Measurements from ENCODE around the gene TSR3. TPM values are rescaled to one million over a fixed set of nuclear protein-coding genes. Genes with fewer than 3 reads are reported as not detected.

Gene TSR3
- total RNA-seq, 2 donors from 2014 or later = 40.4 to 40.7 TPM

DNA sequence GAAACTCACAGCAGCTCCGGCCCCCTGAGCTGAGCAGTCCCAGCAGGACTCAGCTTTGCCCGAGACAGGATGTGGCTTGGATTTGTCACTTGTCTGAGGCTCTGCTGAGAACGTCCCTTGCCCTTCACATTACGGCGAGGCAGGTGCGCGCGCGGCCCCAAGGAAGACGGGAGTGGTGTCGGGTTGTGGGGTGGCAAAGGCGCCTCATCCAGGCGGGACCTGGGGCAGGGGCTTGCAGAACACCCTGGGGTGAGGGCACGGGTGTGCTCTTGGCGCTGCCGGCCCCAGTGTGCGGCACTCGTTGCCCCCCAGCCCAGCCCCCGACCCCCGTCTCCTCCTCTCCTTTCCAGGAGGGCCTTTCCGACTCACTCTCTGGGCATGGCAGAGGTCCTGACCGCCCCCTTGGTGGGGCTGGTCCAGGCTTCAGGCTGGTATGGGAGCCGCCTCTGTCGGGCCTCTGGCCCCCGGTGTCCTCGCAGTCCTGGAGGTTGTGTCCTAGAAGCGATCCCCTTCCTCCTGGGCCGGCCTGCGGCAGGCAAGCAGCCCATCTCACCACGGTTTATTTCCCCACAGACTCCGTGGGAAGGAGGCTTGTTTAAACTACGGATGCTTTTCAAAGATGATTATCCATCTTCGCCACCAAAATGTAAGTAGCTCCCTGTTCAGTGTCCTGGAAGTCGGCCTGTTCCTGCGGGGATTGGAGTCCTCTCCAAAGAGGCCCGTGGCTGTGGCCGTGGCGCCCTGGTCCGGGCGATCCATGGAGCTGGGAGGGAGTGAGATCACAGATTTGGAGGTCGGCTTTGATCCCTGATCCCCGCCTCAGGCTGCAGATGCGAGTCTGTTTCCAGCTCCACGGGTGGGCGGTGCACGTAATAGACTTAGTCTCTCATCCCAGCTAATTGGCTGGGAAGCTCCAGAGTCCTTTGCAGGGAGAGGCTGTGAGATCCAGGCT, 36.3 kb downstream of the TSR3 start:
- intact Hi-C loops (cut with DNase I) = no loop called here
- no peak for DNase-seq (ENCODE audit: low spot score)

DNA sequence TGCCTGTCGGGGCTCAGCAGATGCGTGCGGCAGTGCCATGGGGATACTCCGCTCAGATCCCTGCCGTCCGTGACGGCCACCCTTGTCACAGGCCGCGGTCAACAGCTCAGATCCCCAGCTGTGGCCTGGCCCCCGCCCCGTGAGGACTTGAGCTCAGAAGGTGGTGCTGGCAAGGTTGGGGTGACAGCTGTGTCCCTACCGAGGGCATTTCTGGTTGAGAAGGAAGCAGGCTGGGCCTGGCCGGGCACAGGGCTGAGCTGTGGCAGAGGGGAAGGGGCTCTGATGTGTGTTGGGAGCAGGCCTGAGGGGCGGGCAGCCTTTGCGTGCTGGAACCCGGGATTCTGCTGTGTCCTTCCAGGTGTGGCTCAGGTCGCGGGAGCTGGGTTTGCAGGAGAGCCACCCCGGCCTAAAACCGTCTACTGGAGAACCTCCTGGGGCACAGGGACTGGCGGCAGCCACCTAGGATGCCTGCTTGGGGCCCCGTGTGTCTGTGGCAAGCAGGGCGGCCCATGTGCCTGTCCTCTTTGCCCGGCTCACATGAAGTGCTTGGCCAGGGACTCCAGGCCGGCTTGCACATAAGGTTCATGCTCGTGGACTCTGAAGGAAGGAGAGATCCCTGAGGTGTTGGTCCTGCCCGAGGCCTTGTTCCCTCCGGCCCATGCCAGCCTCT, 37.1 kb downstream of the TSR3 start:
- DNase-seq (ENCODE audit: low spot score) = no peak
- intact Hi-C loops (cut with DNase I) = no loop called here

DNA sequence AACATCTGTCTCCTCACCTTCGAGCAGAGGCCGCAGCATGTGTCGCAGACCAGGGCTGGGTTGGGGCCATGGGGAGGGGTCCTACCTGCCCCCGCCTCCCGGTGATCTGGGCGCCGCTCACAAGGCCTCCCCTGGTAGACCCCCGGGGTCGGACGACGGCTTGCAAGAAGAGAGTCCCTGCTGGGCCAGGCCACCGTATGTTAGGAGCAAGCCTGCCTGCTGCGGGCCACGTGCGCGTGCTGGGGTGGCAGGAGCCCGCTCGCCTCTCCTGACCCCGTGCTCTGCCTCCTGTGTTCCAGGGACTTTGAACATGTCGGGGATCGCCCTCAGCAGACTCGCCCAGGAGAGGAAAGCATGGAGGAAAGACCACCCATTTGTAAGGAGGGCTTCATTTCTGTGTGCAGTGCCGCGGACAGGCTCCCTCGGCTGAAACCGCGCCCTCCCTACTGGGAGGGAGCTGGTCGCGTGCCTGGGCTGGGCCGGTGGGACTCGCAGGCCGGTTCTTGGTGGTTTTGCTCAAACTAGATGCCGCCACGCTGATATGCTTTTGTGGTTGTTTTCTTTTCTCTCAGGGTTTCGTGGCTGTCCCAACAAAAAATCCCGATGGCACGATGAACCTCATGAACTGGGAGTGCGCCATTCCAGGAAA, 37.8 kb downstream of the TSR3 start:
- intact Hi-C loops (cut with DNase I) = no loop called here
- no peak for DNase-seq (ENCODE audit: low spot score)

DNA sequence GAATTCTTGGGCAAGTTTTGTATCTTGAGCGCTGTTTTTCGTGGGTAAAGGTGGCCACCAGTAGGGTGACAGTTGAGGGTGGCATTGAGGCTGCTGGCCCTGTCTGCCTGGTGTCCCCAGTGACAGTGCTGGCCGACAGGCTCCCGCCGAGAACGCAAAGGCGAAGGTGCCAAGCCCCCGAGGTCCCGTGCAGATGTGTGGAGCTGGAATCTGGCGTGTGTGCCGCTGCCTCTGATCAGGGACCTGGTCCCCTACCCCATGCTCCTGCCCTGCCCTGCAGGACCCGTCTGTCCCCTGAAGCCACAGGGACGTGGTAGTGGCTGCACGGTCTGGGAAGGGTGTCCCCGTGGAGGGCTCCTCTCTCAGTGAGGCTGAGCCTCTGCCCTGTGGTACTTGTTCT, 38.8 kb downstream of the TSR3 start:
- no peak for DNase-seq (ENCODE audit: low spot score)
- intact Hi-C loops (cut with DNase I) = no loop called here

DNA sequence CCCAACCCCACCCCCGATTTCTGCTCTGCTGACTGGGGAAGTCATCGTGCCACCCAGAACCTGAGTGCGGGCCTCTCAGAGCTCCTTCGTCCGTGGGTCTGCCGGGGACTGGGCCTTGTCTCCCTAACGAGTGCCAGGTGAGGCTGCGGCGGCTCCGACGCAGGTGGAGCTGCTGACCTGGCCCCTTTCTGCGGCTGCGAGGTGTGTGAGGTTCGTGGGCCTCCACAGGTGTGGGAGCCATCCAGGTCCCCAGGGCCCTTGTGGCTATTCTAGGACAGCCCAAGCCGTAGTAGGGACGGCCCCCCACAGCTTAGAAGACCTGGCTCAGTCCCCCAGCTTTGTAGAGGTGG, 39.2 kb downstream of the TSR3 start:
- DNase-seq (ENCODE audit: low spot score) = no peak
- intact Hi-C loops (cut with DNase I) = no loop called here

DNA sequence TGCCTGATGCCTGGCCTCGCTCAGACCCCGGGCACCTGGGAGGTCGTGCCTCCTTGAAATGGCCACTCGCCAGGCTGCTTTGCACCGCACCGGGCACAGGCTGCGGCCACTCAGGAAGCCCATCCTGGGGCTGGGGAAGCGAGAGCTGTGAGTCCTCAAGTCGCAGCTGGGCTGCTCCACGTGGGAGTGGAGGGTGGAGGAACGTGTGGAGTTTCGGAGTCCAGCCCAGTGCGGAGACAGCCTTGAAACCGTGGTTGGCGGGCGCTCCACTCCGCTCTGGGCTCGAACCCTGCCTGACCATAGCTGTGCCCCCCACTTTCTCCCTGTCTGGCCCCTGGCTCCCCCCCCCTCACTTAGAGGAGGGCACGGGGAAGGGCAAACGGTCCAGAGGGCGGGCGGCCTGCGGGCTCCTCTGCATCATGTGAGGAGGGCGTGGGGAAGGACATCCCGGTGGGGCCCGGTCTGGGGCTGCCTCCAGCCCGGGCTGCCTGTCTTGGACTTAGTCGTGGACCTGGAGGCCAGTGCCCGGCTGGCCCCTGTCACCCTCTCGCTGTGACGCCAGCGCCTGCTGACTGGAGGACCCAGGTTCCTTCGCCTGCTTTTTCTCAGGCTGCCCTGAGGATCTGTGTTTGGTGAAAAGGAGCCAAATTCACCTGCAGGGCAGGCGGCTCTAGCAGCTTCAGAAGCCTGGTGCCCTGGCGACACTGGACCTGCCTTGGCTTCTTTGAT, 39.8 kb downstream of the TSR3 start:
- intact Hi-C loops (cut with DNase I) = no loop called here
- DNase-seq (ENCODE audit: low spot score) = no peak

DNA sequence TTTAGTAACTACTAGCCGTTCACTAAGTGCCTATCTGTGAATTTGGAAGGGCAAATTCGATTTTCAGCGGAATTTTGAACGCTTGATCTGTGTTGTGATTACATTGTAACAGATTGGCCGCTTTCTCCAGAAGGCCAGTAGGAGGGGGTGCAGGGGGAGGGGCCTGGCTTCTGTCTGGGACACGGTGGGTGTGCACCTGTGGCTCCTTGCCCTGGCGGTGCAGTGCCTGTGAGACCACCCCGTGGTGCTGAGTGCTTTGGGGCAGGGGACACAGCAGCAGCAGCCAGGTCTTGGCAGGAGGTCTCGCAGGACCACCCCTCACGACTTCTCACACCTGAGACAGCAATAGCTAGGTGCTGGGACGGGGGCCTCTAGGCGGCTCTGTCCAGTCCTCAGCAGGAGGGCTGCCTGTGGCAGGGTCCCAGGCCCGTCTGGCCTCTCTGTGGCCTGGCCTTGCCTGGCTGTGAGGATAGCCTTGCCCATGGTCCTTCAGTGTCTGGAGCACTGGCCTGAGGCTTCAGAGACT, 40.4 kb downstream of the TSR3 start:
- intact Hi-C loops (cut with DNase I) = no loop called here
- no peak for DNase-seq (ENCODE audit: low spot score)

DNA sequence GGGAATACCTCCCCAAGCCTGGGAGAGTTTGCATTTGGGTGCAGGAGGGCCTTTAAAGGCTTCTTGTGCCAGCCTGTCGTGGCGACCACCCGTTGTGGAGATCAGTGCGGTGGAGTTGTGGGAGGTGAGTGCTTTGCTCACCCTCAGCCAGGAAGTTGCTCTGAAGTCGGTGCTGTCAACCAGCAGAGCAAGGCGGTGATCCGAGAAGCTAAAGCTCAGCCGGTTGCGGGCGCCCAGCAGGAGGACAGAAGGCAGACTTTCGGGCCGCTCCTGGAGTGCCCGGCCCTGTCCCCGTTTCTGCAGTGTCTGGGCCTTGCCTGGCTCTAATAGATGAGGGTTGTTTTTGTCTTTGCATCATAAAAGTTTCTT, 40.9 kb downstream of the TSR3 start:
- no peak for DNase-seq (ENCODE audit: low spot score)
- intact Hi-C loops (cut with DNase I) = no loop called here

DNA sequence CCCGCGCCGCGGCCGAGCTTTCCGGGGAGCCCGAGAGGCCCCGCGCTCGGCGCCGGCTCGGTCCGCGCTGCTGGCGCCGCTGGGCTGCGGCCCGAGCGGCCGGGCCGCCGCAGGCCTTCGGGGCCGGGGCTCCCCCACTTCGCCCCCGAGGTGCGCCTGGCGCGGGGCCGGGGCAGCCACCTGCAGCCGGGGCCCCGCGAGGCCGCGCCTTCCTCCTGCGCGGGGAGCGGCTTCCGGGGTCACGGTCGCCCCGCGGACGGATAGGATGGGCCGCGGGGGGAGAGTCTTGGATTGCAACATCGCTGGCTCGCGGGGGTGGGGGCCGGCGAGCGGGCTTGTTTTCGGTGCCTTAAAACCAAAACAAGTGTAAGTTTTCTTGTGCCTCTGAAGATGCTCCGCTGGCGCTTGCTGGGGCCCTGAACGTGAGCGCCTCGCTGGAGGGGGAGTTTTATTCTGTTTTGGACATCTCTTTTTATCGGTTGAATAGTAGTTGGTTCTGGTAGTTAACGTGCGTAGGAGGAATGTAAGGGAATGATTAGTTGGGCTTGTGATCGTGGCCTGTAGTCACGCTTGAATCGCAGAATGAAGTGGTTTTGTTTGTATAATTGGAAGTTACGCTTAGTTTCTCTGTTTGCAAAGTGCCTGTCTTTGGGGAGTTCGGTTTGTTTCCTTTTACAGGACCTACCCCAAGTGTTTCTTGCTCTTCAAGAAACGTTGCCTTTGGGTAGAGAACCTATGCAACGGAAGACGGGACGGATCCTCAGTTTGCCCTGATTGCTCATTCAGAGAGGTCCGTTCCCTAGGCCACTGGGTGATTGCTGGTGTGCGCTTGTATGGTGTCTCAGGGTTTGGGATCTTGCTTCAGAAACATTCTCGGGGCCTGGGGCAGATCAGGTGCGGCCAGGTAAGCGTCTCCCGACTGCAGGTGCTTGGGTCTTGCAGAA, 41.5 kb downstream of the TSR3 start:
- DNase-seq (ENCODE audit: low spot score) = peak; percentile 90
- intact Hi-C loops (cut with DNase I) = no loop called here

DNA sequence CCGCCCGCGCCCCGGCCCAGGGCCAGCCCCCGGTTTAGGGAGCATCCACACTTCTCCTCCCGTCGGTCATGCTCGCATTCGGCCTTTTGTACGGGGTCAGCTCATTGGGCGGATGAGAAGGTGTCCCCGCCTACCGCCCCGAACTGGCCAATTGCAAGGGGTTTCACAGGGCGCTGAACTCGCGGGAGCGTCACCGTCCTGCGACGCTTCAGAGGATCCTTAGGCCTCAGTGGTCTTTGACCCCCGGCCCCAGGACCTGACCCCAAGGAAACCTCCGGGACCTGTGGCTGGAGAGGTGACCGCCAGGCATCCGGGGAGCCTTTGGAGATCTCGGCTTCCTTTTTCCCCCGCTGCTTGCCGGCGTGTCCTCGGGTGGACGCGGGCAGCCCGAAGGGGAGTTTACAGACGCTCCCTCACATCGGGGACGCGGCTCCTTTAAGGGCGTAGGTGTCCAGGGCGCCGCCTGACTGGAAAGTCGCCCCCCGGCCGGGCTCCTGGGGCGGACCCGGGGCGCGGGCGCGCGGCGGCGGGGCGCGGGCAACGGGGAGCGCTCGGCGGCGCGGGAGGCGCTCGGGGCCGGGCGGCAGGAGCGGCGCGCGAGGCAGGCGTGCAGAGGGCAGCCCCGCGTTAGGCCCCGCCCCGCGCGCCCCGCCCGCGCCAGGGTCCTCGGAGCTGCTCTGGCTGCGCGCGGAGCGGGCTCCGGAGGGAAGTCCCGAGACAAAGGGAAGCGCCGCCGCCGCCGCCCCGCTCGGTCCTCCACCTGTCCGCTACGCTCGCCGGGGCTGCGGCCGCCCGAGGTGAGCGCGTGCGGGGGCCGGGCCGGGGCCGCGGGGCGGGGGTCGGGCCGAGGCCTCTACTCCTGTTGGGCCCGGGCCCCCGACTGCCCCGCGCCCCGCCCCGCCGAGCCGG, 42.4 kb downstream of the TSR3 start, which contains the start of gene UBE2I:
Gene UBE2I, plus strand, starts transcription at position 660 of the 909 bp plus-strand sequence. CDS start 4,395 bp downstream, outside the sequence.
- intact Hi-C loops (cut with DNase I) = no loop called here
- peak; percentile 99 for DNase-seq (ENCODE audit: low spot score)

DNA sequence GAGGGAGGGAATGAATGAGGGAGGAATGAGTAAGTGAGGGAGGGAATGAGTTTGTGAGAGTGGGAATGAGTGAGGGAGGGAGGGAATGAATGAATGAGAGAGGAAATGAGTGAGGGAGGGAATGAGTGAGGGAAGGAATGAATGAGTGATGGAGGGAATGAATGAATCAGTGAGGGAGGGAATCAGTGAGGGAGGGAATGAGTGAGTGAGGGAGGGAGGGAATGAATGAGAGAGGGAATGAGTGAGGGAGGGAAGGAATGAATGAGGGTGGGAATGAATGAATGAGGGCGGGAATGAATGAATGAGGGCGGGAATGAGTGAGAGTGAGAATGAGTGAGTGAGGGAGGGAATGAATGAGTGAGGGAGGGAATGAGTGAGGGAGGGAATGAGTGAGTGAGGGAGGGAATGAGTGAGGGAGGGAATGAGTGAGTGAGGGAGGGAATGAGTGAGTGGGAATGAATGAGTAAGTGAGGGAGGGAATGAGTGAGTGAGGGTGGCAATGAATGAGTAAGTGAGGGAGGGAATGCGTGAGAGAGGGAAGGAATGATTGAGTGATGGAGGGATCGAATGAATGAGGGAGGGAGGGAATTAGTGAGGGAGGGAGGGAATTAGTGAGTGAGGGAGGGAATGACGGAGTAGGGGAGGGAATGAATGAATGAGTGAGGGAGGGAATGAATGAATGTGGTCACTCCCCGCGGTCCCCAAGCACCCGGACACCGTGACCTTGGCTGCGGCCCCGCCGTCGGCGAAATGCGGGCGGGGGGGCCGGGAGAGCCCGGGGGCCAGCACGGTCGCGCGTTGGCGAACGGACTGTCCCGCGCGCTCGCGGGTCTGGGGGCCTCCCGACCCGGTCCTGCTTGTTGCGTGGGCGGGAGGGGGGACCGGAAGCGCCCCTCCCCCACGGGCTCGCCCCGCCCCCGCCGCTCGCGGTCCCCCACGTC, 43.4 kb downstream of the TSR3 start:
- no peak for DNase-seq (ENCODE audit: low spot score)
- intact Hi-C loops (cut with DNase I) = no loop called here

DNA sequence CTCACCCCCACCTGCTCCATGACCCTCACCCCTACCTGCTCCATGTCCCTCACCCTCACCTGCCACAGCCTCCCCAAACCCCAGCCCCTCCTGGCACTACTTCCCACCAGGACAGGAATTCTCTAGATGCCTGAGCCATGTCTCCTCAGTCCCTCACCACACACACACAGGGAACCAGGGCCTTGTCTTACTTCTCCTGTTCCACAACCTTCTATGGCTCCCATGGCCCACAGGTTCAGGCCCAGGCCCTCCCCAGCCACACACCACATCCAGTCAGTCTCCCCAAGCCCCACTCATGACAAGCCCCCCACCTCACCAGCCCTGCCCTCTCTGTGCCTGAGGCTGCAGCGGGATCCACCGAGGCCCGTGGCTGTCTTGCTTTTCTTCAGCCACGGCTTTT, 45.3 kb downstream of the TSR3 start:
- no peak for DNase-seq (ENCODE audit: low spot score)
- intact Hi-C loops (cut with DNase I) = no loop called here

DNA sequence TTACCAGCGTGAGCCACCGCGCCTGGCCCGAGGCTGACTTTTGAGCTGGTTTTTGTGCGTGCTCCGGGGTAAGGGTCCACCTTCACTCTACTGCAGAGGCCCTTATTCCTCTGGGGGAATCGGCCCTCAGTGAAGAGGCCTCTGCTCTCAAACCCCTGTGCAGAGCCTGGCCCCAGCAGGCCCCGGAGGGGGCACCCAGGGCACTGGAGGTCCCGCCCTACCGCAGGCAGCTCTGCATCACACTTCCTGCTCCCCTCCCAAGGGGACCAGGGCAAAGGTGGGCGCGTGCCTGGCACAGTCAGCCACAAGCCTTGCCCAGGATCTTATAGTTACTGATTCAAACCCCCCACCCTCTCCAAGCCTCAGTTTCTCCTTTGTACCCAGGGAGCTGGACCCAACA, 45.9 kb downstream of the TSR3 start:
- DNase-seq (ENCODE audit: low spot score) = no peak
- intact Hi-C loops (cut with DNase I) = no loop called here

DNA sequence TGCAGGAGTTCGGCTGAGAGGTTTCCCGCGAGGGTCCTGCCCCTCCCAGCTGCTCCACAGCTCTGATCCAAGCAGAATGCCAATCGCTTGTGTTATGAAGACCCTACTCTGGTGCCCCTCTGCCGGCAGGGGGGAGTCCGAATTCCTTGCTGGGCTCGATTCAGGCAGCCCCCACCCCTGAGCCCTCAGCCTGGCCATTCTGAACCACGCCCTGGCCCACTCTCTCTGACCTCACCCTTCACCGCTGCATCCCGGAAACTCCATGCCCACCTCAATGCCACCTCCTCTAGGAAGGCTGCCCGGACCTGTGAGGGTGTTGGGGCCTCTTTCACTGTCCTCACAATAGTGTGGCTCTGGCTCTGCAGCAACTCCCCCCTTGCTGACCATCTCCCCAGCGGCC, 50.1 kb downstream of the TSR3 start:
- DNase-seq (ENCODE audit: low spot score) = no peak
- intact Hi-C loops (cut with DNase I) = no loop called here

DNA sequence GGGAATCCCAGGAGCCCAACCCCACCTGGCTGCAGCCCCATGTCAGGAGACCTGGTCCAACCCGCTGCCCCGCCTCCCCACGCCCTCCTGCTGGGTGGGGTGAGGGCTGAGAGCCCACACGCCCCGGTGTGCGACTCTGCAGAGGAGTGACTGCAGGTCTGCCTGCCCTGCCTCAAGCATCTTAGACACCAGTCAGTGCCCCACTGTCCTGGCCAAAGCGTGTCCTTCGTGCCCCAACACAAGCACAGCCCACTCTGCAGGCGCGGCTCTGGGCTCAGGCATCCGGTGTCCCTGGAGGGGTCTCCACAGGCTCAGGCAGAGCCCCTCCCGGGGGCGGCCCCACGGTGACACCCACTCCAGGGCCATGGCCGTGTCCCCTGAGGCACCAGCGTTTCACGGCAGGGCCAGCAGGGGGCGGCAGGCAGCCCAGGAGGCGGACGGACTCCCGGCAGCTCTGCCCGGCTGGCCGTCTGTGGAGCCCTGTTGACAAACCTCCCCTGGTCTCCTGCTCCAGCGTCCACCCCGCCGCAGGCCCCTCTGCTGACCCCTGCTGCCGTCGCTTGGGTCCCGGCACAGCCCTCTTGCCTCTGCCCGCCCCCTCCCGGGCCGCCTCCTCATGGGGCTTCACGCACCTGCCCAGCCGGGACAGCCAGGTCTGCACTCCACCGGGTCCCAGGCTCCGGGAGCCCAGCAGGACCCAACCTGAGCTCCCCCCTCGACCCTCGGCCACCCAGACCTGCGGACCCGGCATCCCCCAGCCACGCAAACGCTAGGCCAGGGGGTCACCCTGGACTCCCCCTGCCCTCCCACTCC, 50.8 kb downstream of the TSR3 start:
- intact Hi-C loops (cut with DNase I) = no loop called here
- peak; percentile 92 for DNase-seq (ENCODE audit: low spot score)

DNA sequence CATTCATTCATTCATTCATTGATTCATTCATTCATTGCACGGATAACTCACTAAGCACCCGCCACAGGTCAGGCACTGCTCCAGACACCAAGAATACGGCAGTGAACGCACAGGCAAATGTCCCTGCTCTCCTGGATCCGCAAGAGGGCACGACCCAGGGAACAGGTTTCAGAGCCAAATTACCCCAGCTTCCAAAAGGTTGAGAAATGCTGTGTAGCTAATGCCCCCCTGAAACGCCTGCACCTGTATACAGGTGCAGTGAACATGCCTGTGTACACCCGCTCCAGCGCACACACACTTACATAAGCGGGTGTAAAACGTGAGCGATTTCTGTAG, 51.8 kb downstream of the TSR3 start:
- DNase-seq (ENCODE audit: low spot score) = no peak
- intact Hi-C loops (cut with DNase I) = no loop called here

All from posterior vena cava (tissue), 2 donors.